Measurements from ENCODE around the gene BMP3.

BMP3 gene

DNA sequence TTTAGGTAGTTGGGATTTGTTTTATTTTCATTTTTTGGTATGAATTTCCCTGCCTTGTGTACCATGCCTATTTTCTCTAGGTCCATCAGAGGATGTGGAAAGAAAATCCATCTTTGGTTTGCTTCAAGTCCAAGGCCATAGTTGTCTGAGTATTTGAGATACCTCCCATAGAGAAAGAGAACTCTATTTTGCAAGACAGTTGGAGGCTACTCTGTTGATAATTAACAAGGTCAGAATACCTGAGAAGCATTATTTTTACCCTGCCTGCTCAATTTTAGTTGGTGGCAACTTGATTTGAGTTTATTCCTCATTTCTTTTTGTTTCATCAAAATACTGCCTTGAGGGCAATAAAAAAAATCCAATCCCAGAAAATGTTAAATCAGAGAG is 30.8 kb downstream of the BMP3 start:
- FAIRE-seq (no peak), DNase-seq (ENCODE audit: insufficient read length, low spot score) (no peak)
- TF ChIP-seq, protein P1, sequence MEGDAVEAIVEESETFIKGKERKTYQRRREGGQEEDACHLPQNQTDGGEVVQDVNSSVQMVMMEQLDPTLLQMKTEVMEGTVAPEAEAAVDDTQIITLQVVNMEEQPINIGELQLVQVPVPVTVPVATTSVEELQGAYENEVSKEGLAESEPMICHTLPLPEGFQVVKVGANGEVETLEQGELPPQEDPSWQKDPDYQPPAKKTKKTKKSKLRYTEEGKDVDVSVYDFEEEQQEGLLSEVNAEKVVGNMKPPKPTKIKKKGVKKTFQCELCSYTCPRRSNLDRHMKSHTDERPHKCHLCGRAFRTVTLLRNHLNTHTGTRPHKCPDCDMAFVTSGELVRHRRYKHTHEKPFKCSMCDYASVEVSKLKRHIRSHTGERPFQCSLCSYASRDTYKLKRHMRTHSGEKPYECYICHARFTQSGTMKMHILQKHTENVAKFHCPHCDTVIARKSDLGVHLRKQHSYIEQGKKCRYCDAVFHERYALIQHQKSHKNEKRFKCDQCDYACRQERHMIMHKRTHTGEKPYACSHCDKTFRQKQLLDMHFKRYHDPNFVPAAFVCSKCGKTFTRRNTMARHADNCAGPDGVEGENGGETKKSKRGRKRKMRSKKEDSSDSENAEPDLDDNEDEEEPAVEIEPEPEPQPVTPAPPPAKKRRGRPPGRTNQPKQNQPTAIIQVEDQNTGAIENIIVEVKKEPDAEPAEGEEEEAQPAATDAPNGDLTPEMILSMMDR (IDR thresholded peaks at IDR 0.05; ENCODE audit: insufficient read depth, missing control alignments) = no peak

GRCh38 chr4:81062001-81062400 is 31.5 kb downstream of the BMP3 start:
- FAIRE-seq (no peak), DNase-seq (ENCODE audit: insufficient read length, low spot score) (no peak)
- TF ChIP-seq, protein P1 (IDR thresholded peaks at IDR 0.05; ENCODE audit: insufficient read depth, missing control alignments) = no peak

GRCh38 chr4:81065446-81065845 is 34.9 kb downstream of the BMP3 start:
- TF ChIP-seq, protein P1 (IDR thresholded peaks at IDR 0.05; ENCODE audit: insufficient read depth, missing control alignments) = no peak
- no peak for DNase-seq (ENCODE audit: insufficient read length, low spot score)
- no peak for FAIRE-seq

DNA sequence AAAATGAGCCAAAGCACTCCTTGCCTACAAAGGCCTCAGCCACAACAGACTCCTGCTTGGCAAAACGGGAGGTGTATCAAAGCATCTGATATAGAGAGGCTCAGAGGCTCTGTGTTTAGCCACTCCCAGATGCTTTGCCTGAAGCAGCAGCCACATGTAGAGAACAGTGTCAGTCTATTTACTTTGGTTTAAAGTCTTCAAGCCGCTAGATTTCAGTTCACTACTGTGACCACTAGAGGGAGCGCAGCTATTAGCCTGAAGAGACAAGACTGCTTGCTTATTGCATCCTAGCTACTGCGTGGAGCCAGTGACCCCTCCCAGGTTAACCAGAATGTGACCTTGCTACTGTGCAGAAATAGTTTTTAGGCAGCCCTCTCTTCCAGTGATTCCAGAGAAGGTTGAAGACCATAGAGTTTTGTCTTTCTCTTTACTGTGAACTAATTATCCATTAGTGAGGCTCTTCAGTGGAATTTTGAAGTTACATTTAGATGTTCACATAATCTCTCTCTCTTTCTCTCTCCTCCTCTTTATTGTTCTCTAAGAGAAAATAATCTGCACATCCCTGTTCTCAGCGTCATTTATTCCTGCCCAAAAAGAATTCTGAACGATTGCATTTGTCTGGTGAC is 39.3 kb downstream of the BMP3 start:
- DNase-seq (ENCODE audit: insufficient read length, low spot score) (no peak), FAIRE-seq (peak; percentile 90)
- TF ChIP-seq, protein P1 (IDR thresholded peaks at IDR 0.05; ENCODE audit: insufficient read depth, missing control alignments) = peak; percentile 95

- FAIRE-seq (no peak), DNase-seq (ENCODE audit: insufficient read length, low spot score) (no peak)
- TF ChIP-seq, protein P1 (IDR thresholded peaks at IDR 0.05; ENCODE audit: insufficient read depth, missing control alignments) = no peak
Observed at GRCh38 chr4:81071013-81071412, 40.5 kb downstream of the BMP3 start.

DNA sequence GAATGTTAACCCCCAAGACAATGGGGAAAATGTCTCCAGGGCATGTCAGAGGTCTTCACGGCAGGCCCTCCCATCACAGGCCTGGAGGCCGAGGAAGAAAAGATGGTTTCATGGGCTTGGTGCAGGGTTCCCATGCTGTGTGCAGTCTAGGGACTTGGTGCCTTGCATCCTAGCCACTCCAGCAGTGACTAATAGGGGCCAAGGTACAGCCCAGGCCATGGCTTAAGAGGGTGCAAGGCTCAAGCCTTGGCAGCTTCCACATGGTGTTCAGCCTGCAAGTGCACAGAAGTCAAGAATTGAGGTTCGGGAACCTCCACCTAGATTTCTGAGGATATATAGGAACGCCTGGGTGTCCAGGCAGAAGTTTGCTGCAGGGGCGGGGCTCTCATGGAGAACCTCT is 50.6 kb downstream of the BMP3 start:
- FAIRE-seq = no peak
- TF ChIP-seq, protein P1 (IDR thresholded peaks at IDR 0.05; ENCODE audit: insufficient read depth, missing control alignments) = no peak
- DNase-seq (ENCODE audit: insufficient read length, low spot score) = no peak

- FAIRE-seq (no peak), DNase-seq (ENCODE audit: insufficient read length, low spot score) (no peak)
Observed at GRCh38 chr4:81084029-81084428, 53.5 kb downstream of the BMP3 start.

More at GRCh38 chr4:81084029-81084428, 53.5 kb downstream of the BMP3 start:
- TF ChIP-seq, protein P1 (IDR thresholded peaks at IDR 0.05; ENCODE audit: insufficient read depth, missing control alignments) = no peak
